Measurements from ENCODE around the gene GMCL1. TPM values are rescaled to one million over a fixed set of nuclear protein-coding genes. Genes with fewer than 3 reads are reported as not detected.
A peak's percentile ranks its signal among the peaks of the same experiment; 100 is the strongest.
"Not testable (repeated sequence)": the region's sequence is repeated elsewhere in the genome, so short reads cannot be mapped to it uniquely, and the experiment has no call there.

Gene GMCL1
- total and polyA plus RNA-seq, 2 donors: 14.1 to 19.8 TPM

GRCh38 chr2:69802781-69803367 lies 26.6 kb upstream of the GMCL1 start:
- not testable (repeated sequence) for H3K4me3 ChIP-seq (ENCODE audit: low read length in 2 of 2)

GRCh38 chr2:69804416-69804815 lies 25.0 kb upstream of the GMCL1 start:
- WGBS: 56% methylated on average over 11 of the region's 11 CpGs
- peak in 1 of 9 donors; percentile 28 for DNase-seq (ENCODE audit: low read depth in 6 of 9, low spot score in 9 of 9)
- Histone ChIP-seq H3K4me1 (ENCODE audit: control insufficient read depth in 2 of 2, insufficient read depth in 2 of 2, low read length in 2 of 2) (peaks cover 0 to 6% of the 10 kb centered on the region in 2 donors), H3K36me3 (ENCODE audit: control insufficient read depth in 2 of 2, insufficient read depth in 2 of 2, low read length in 1 of 2) (no peaks in the 10 kb centered on the region), H3K9me3 (ENCODE audit: control insufficient read depth in 2 of 2, insufficient read depth in 1 of 2, low read length in 1 of 2) (no peaks in the 10 kb centered on the region), H3K27ac (ENCODE audit: low read depth in 1 of 2, low read length in 1 of 2) (no peak overlapping the region), H3K4me3 (ENCODE audit: low read length in 2 of 2) (no peak overlapping the region), H3K27me3 (ENCODE audit: control insufficient read depth in 2 of 2, insufficient read depth in 1 of 2, low read length in 1 of 2) (no peaks in the 10 kb centered on the region)

More at GRCh38 chr2:69802781-69803367, 26.6 kb upstream of the GMCL1 start:
- 81% methylated on average over 4 of the region's 4 CpGs for WGBS
- H3K9me3 ChIP-seq (ENCODE audit: control insufficient read depth in 2 of 2, insufficient read depth in 1 of 2, low read length in 1 of 2); H3K27me3 ChIP-seq (ENCODE audit: control insufficient read depth in 2 of 2, insufficient read depth in 1 of 2, low read length in 1 of 2); H3K36me3 ChIP-seq (ENCODE audit: control insufficient read depth in 2 of 2, insufficient read depth in 2 of 2, low read length in 1 of 2); DNase-seq (ENCODE audit: low read depth in 6 of 9, low spot score in 9 of 9); H3K27ac ChIP-seq (ENCODE audit: low read depth in 1 of 2, low read length in 1 of 2): not testable (repeated sequence)
- peaks cover 0 to 19% of the 10 kb centered on the region in 2 donors for H3K4me1 ChIP-seq (ENCODE audit: control insufficient read depth in 2 of 2, insufficient read depth in 2 of 2, low read length in 2 of 2)

- no peak overlapping the region for H3K4me3 ChIP-seq (ENCODE audit: low read length in 2 of 2)
- peaks cover 0 to 4% of the 10 kb centered on the region in 2 donors for H3K4me1 ChIP-seq (ENCODE audit: control insufficient read depth in 2 of 2, insufficient read depth in 2 of 2, low read length in 2 of 2)
- 98% methylated on average over 1 of the region's 1 CpG for WGBS
- no peaks in the 10 kb centered on the region for H3K9me3 ChIP-seq (ENCODE audit: control insufficient read depth in 2 of 2, insufficient read depth in 1 of 2, low read length in 1 of 2)
- H3K36me3 ChIP-seq (ENCODE audit: control insufficient read depth in 2 of 2, insufficient read depth in 2 of 2, low read length in 1 of 2): no peaks in the 10 kb centered on the region
- H3K27ac ChIP-seq (ENCODE audit: low read depth in 1 of 2, low read length in 1 of 2): no peak overlapping the region
- no peaks in the 10 kb centered on the region for H3K27me3 ChIP-seq (ENCODE audit: control insufficient read depth in 2 of 2, insufficient read depth in 1 of 2, low read length in 1 of 2)
- no peak for DNase-seq (ENCODE audit: low read depth in 6 of 9, low spot score in 9 of 9)
Observed at GRCh38 chr2:69805887-69806286, 23.6 kb upstream of the GMCL1 start.

GRCh38 chr2:69807821-69808540 lies 21.5 kb upstream of the GMCL1 start:
- no peak for DNase-seq (ENCODE audit: low read depth in 6 of 9, low spot score in 9 of 9)
- H3K9me3 ChIP-seq (ENCODE audit: control insufficient read depth in 2 of 2, insufficient read depth in 1 of 2, low read length in 1 of 2): no peaks in the 10 kb centered on the region
- 98% methylated on average over 16 of the region's 16 CpGs for WGBS
- H3K36me3 ChIP-seq (ENCODE audit: control insufficient read depth in 2 of 2, insufficient read depth in 2 of 2, low read length in 1 of 2): no peaks in the 10 kb centered on the region
- no peak overlapping the region for H3K27ac ChIP-seq (ENCODE audit: low read depth in 1 of 2, low read length in 1 of 2)
- peaks cover 0 to 4% of the 10 kb centered on the region in 2 donors for H3K4me1 ChIP-seq (ENCODE audit: control insufficient read depth in 2 of 2, insufficient read depth in 2 of 2, low read length in 2 of 2)
- no peaks in the 10 kb centered on the region for H3K27me3 ChIP-seq (ENCODE audit: control insufficient read depth in 2 of 2, insufficient read depth in 1 of 2, low read length in 1 of 2)
- no peak overlapping the region for H3K4me3 ChIP-seq (ENCODE audit: low read length in 2 of 2)

GRCh38 chr2:69810550-69810949 lies 18.9 kb upstream of the GMCL1 start:
- Histone ChIP-seq H3K9me3 (ENCODE audit: control insufficient read depth in 2 of 2, insufficient read depth in 1 of 2, low read length in 1 of 2) (no peaks in the 10 kb centered on the region), H3K27me3 (ENCODE audit: control insufficient read depth in 2 of 2, insufficient read depth in 1 of 2, low read length in 1 of 2) (no peaks in the 10 kb centered on the region), H3K27ac (ENCODE audit: low read depth in 1 of 2, low read length in 1 of 2) (no peak overlapping the region), H3K4me1 (ENCODE audit: control insufficient read depth in 2 of 2, insufficient read depth in 2 of 2, low read length in 2 of 2) (no peaks in the 10 kb centered on the region), H3K4me3 (ENCODE audit: low read length in 2 of 2) (no peak overlapping the region), H3K36me3 (ENCODE audit: control insufficient read depth in 2 of 2, insufficient read depth in 2 of 2, low read length in 1 of 2) (no peaks in the 10 kb centered on the region)
- no peak for DNase-seq (ENCODE audit: low read depth in 6 of 9, low spot score in 9 of 9)
- WGBS: 94% methylated on average over 6 of the region's 6 CpGs

GRCh38 chr2:69811018-69811417 lies 18.4 kb upstream of the GMCL1 start:
- DNase-seq (ENCODE audit: low read depth in 6 of 9, low spot score in 9 of 9): no peak
- H3K4me3 ChIP-seq (ENCODE audit: low read length in 2 of 2): no peak overlapping the region
- H3K9me3 ChIP-seq (ENCODE audit: control insufficient read depth in 2 of 2, insufficient read depth in 1 of 2, low read length in 1 of 2): no peaks in the 10 kb centered on the region
- no peaks in the 10 kb centered on the region for H3K36me3 ChIP-seq (ENCODE audit: control insufficient read depth in 2 of 2, insufficient read depth in 2 of 2, low read length in 1 of 2)
- no peaks in the 10 kb centered on the region for H3K4me1 ChIP-seq (ENCODE audit: control insufficient read depth in 2 of 2, insufficient read depth in 2 of 2, low read length in 2 of 2)
- H3K27me3 ChIP-seq (ENCODE audit: control insufficient read depth in 2 of 2, insufficient read depth in 1 of 2, low read length in 1 of 2): no peaks in the 10 kb centered on the region
- H3K27ac ChIP-seq (ENCODE audit: low read depth in 1 of 2, low read length in 1 of 2): no peak overlapping the region
- whole genome bisulfite sequencing: 98% methylated on average over 5 of the region's 5 CpGs

- DNase-seq (ENCODE audit: low read depth in 6 of 9, low spot score in 9 of 9): no peak
- 95% methylated on average over 3 of the region's 3 CpGs for WGBS
- H3K36me3 ChIP-seq (ENCODE audit: control insufficient read depth in 2 of 2, insufficient read depth in 2 of 2, low read length in 1 of 2): no peaks in the 10 kb centered on the region
- H3K9me3 ChIP-seq (ENCODE audit: control insufficient read depth in 2 of 2, insufficient read depth in 1 of 2, low read length in 1 of 2): no peaks in the 10 kb centered on the region
- no peaks in the 10 kb centered on the region for H3K4me1 ChIP-seq (ENCODE audit: control insufficient read depth in 2 of 2, insufficient read depth in 2 of 2, low read length in 2 of 2)
- H3K27me3 ChIP-seq (ENCODE audit: control insufficient read depth in 2 of 2, insufficient read depth in 1 of 2, low read length in 1 of 2): no peaks in the 10 kb centered on the region
- no peak overlapping the region for H3K4me3 ChIP-seq (ENCODE audit: low read length in 2 of 2)
- no peak overlapping the region for H3K27ac ChIP-seq (ENCODE audit: low read depth in 1 of 2, low read length in 1 of 2)
Observed at GRCh38 chr2:69811591-69811990, 17.9 kb upstream of the GMCL1 start.

- WGBS: 90% methylated on average over 1 of the region's 1 CpG
- no peak for DNase-seq (ENCODE audit: low read depth in 6 of 9, low spot score in 9 of 9)
- no peaks in the 10 kb centered on the region for H3K4me1 ChIP-seq (ENCODE audit: control insufficient read depth in 2 of 2, insufficient read depth in 2 of 2, low read length in 2 of 2)
- H3K27ac ChIP-seq (ENCODE audit: low read depth in 1 of 2, low read length in 1 of 2): no peak overlapping the region
- H3K27me3 ChIP-seq (ENCODE audit: control insufficient read depth in 2 of 2, insufficient read depth in 1 of 2, low read length in 1 of 2): no peaks in the 10 kb centered on the region
- H3K9me3 ChIP-seq (ENCODE audit: control insufficient read depth in 2 of 2, insufficient read depth in 1 of 2, low read length in 1 of 2): no peaks in the 10 kb centered on the region
- no peak overlapping the region for H3K4me3 ChIP-seq (ENCODE audit: low read length in 2 of 2)
- H3K36me3 ChIP-seq (ENCODE audit: control insufficient read depth in 2 of 2, insufficient read depth in 2 of 2, low read length in 1 of 2): no peaks in the 10 kb centered on the region
Observed at GRCh38 chr2:69815717-69816116, 13.7 kb upstream of the GMCL1 start.

GRCh38 chr2:69816923-69817542 lies 12.4 kb upstream of the GMCL1 start:
- WGBS: 34% methylated on average over 3 of the region's 3 CpGs
- H3K27ac ChIP-seq (ENCODE audit: low read depth in 1 of 2, low read length in 1 of 2): no peak overlapping the region

More at GRCh38 chr2:69816923-69817542, 12.4 kb upstream of the GMCL1 start:
- no peaks in the 10 kb centered on the region for H3K36me3 ChIP-seq (ENCODE audit: control insufficient read depth in 2 of 2, insufficient read depth in 2 of 2, low read length in 1 of 2)
- H3K4me3 ChIP-seq (ENCODE audit: low read length in 2 of 2): no peak overlapping the region
- no peaks in the 10 kb centered on the region for H3K27me3 ChIP-seq (ENCODE audit: control insufficient read depth in 2 of 2, insufficient read depth in 1 of 2, low read length in 1 of 2)
- H3K4me1 ChIP-seq (ENCODE audit: control insufficient read depth in 2 of 2, insufficient read depth in 2 of 2, low read length in 2 of 2): no peaks in the 10 kb centered on the region
- no peaks in the 10 kb centered on the region for H3K9me3 ChIP-seq (ENCODE audit: control insufficient read depth in 2 of 2, insufficient read depth in 1 of 2, low read length in 1 of 2)
- DNase-seq (ENCODE audit: low read depth in 6 of 9, low spot score in 9 of 9): peak; percentile 55 to 93 (median 76)

All from thymus (tissue), 11 donors.